GM12873 (cell line): ENCODE data around the gene HSPA1L.

ENCODE experiments used
- CTCF ChIP-seq: IDR thresholded peaks from 2 replicates; pipeline ENCODE4 v1.5.1; 2012; ENCODE audit warnings: low read depth, mild to moderate bottlenecking, moderate library complexity, low read length, control low read depth; ENCODE audit not compliant: insufficient read depth; ENCODE audit errors: missing control alignments

HSPA1L gene

GRCh38 chr6:31819871-31820299 is 4.8 kb upstream of the HSPA1L start:
- no peak for TF ChIP-seq CTCF

GRCh38 chr6:31814677-31815024 is 432 bp downstream of the HSPA1L start:
- no peak for TF ChIP-seq CTCF

- no peak for TF ChIP-seq CTCF
Observed at GRCh38 chr6:31813465-31813849, 1.6 kb downstream of the HSPA1L start.

GRCh38 chr6:31811645-31812044 is 3.4 kb downstream of the HSPA1L start:
- no peak for TF ChIP-seq CTCF

- peak; percentile 37 for TF ChIP-seq CTCF
Observed at GRCh38 chr6:31806470-31807272, 8.4 kb downstream of the HSPA1L start, which contains the start of gene LSM2. LSM2 (minus strand) TSS chr6:31806966; CDS start chr6:31806757, 209 bp downstream.

- no peak for TF ChIP-seq CTCF
Observed at GRCh38 chr6:31805939-31806469, 9.1 kb downstream of the HSPA1L start.

- no peak for TF ChIP-seq CTCF
Observed at GRCh38 chr6:31799781-31800180, 15.3 kb downstream of the HSPA1L start.
